Measurements from ENCODE around the gene PIWIL4.
"Not testable (repeated sequence)": the region's sequence is repeated elsewhere in the genome, so short reads cannot be mapped to it uniquely, and the experiment has no call there.

The PIWIL4 gene

GRCh38 chr11:94638301-94638901 is 71.2 kb downstream of the PIWIL4 start:
- in situ Hi-C loops (cut with HindIII; ENCODE audit: low pct_unique_long_range_greater_than_20kb, low sequenced_read_pairs): no loop called here
- no peak for TF ChIP-seq JUND (IDR thresholded peaks at IDR 0.05; ENCODE audit: low read depth)
- DNase-seq (ENCODE audit: low read depth in 1 of 2, low spot score in 1 of 2): peak in 1 of 2 experiments; percentile 50

GRCh38 chr11:94638902-94639373 is 71.8 kb downstream of the PIWIL4 start:
- TF ChIP-seq JUND (IDR thresholded peaks at IDR 0.05; ENCODE audit: low read depth): no peak
- in situ Hi-C loops (cut with HindIII; ENCODE audit: low pct_unique_long_range_greater_than_20kb, low sequenced_read_pairs): no loop called here
- no peak for DNase-seq (ENCODE audit: low read depth in 1 of 2, low spot score in 1 of 2)

GRCh38 chr11:94639901-94640721 is 72.9 kb downstream of the PIWIL4 start:
- DNase-seq (ENCODE audit: low read depth in 1 of 2, low spot score in 1 of 2): no peak
- in situ Hi-C loops (cut with HindIII; ENCODE audit: low pct_unique_long_range_greater_than_20kb, low sequenced_read_pairs): no loop called here
- TF ChIP-seq JUND (IDR thresholded peaks at IDR 0.05; ENCODE audit: low read depth): no peak

GRCh38 chr11:94641167-94641761 is 74.1 kb downstream of the PIWIL4 start:
- no peak for DNase-seq (ENCODE audit: low read depth in 1 of 2, low spot score in 1 of 2)
- in situ Hi-C loops (cut with HindIII; ENCODE audit: low pct_unique_long_range_greater_than_20kb, low sequenced_read_pairs): no loop called here
- no peak for TF ChIP-seq JUND (IDR thresholded peaks at IDR 0.05; ENCODE audit: low read depth)

- in situ Hi-C loops (cut with HindIII; ENCODE audit: low pct_unique_long_range_greater_than_20kb, low sequenced_read_pairs); DNase-seq (ENCODE audit: low read depth in 1 of 2, low spot score in 1 of 2): not testable (repeated sequence)
Observed at GRCh38 chr11:94643186-94643585, 76.0 kb downstream of the PIWIL4 start.

GRCh38 chr11:94647926-94648325 is 80.8 kb downstream of the PIWIL4 start:
- in situ Hi-C loops (cut with HindIII; ENCODE audit: low pct_unique_long_range_greater_than_20kb, low sequenced_read_pairs): no loop called here
- no peak for DNase-seq (ENCODE audit: low read depth in 1 of 2, low spot score in 1 of 2)
- no peak for TF ChIP-seq JUND (IDR thresholded peaks at IDR 0.05; ENCODE audit: low read depth)

GRCh38 chr11:94648789-94649188 is 81.6 kb downstream of the PIWIL4 start:
- no peak for TF ChIP-seq JUND (IDR thresholded peaks at IDR 0.05; ENCODE audit: low read depth)
- in situ Hi-C loops (cut with HindIII; ENCODE audit: low pct_unique_long_range_greater_than_20kb, low sequenced_read_pairs): no loop called here
- DNase-seq (ENCODE audit: low read depth in 1 of 2, low spot score in 1 of 2): no peak

GRCh38 chr11:94649254-94649653 is 82.1 kb downstream of the PIWIL4 start:
- TF ChIP-seq JUND (IDR thresholded peaks at IDR 0.05; ENCODE audit: low read depth): peak; percentile 30; the same call in 1 of the 2 replicates
- DNase-seq (ENCODE audit: low read depth in 1 of 2, low spot score in 1 of 2): peak; percentile 16 to 62
- in situ Hi-C loops (cut with HindIII; ENCODE audit: low pct_unique_long_range_greater_than_20kb, low sequenced_read_pairs): no loop called here

GRCh38 chr11:94649964-94650623 is 82.9 kb downstream of the PIWIL4 start:
- in situ Hi-C loops (cut with HindIII; ENCODE audit: low pct_unique_long_range_greater_than_20kb, low sequenced_read_pairs): no loop called here
- no peak for DNase-seq (ENCODE audit: low read depth in 1 of 2, low spot score in 1 of 2)

GRCh38 chr11:94650756-94651155 is 83.6 kb downstream of the PIWIL4 start:
- in situ Hi-C loops (cut with HindIII; ENCODE audit: low pct_unique_long_range_greater_than_20kb, low sequenced_read_pairs): no loop called here
- TF ChIP-seq JUND (IDR thresholded peaks at IDR 0.05; ENCODE audit: low read depth): no peak
- no peak for DNase-seq (ENCODE audit: low read depth in 1 of 2, low spot score in 1 of 2)

More at GRCh38 chr11:94649964-94650623, 82.9 kb downstream of the PIWIL4 start:
- TF ChIP-seq JUND (IDR thresholded peaks at IDR 0.05; ENCODE audit: low read depth): no peak

GRCh38 chr11:94652735-94653284 is 85.6 kb downstream of the PIWIL4 start:
- TF ChIP-seq JUND (IDR thresholded peaks at IDR 0.05; ENCODE audit: low read depth): no peak
- DNase-seq (ENCODE audit: low read depth in 1 of 2, low spot score in 1 of 2): no peak
- in situ Hi-C loops (cut with HindIII; ENCODE audit: low pct_unique_long_range_greater_than_20kb, low sequenced_read_pairs): no loop called here

- in situ Hi-C loops (cut with HindIII; ENCODE audit: low pct_unique_long_range_greater_than_20kb, low sequenced_read_pairs): no loop called here
- no peak for TF ChIP-seq JUND (IDR thresholded peaks at IDR 0.05; ENCODE audit: low read depth)
- no peak for DNase-seq (ENCODE audit: low read depth in 1 of 2, low spot score in 1 of 2)
Observed at GRCh38 chr11:94653561-94653960, 86.4 kb downstream of the PIWIL4 start.

Data from T47D (cell line).